Glutamatergic neuron (in vitro differentiated cells): ENCODE measurements around the gene KRTAP1-5. TPM values are rescaled to one million over a fixed set of nuclear protein-coding genes. Genes with fewer than 3 reads are reported as not detected.

ENCODE experiments used
- DNase-seq: peaks from one replicate; pipeline ENCODE4 v3.0.0; 2022
- H3K27ac Mint-ChIP-seq: one replicate; pipeline ENCODE4 v1.8.0; 2020; ENCODE audit warnings: mild to moderate bottlenecking, mixed read lengths, inconsistent platforms; ENCODE audit not compliant: unreplicated experiment
- H3K27me3 Mint-ChIP-seq: one replicate; pipeline ENCODE4 v1.8.0; 2020; ENCODE audit warnings: mild to moderate bottlenecking, moderate library complexity, mixed read lengths, inconsistent platforms; ENCODE audit not compliant: unreplicated experiment
- H3K36me3 Mint-ChIP-seq: one replicate; pipeline ENCODE4 v1.8.0; 2020; ENCODE audit warnings: mild to moderate bottlenecking, mixed read lengths, inconsistent platforms; ENCODE audit not compliant: unreplicated experiment
- H3K4me1 Mint-ChIP-seq: one replicate; pipeline ENCODE4 v1.8.0; 2020; ENCODE audit warnings: mild to moderate bottlenecking, low read depth, mixed read lengths, inconsistent platforms; ENCODE audit not compliant: unreplicated experiment
- H3K4me3 Mint-ChIP-seq: one replicate; pipeline ENCODE4 v1.8.0; 2020; ENCODE audit warnings: mild to moderate bottlenecking, mixed read lengths, inconsistent platforms; ENCODE audit not compliant: unreplicated experiment
- H3K9me3 Mint-ChIP-seq: one replicate; pipeline ENCODE4 v1.8.0; 2020; ENCODE audit warnings: mild to moderate bottlenecking, moderate library complexity, mixed read lengths, inconsistent platforms; ENCODE audit not compliant: unreplicated experiment
- total RNA-seq: library from RNA; stranded (reverse); fragmentation: NEBNext Ultra II Directional; extraction: Animal tissue kit (Norgen Biotek cat#: 25700); gene quantifications from one replicate; pipeline ENCODE4 v1.2.1, GENCODE V29; 2021; ENCODE audit not compliant: unreplicated experiment
- TF ChIP-seq, protein P1 (sequence below): fragments of 200-600 bp; sonication (generic); IDR thresholded peaks from one replicate; pipeline ENCODE4 v1.5.0; 2021; ENCODE audit not compliant: partially characterized antibody, unreplicated experiment

The KRTAP1-5 gene
- total RNA-seq, 1 donor from 2014 or later: not detected

DNA sequence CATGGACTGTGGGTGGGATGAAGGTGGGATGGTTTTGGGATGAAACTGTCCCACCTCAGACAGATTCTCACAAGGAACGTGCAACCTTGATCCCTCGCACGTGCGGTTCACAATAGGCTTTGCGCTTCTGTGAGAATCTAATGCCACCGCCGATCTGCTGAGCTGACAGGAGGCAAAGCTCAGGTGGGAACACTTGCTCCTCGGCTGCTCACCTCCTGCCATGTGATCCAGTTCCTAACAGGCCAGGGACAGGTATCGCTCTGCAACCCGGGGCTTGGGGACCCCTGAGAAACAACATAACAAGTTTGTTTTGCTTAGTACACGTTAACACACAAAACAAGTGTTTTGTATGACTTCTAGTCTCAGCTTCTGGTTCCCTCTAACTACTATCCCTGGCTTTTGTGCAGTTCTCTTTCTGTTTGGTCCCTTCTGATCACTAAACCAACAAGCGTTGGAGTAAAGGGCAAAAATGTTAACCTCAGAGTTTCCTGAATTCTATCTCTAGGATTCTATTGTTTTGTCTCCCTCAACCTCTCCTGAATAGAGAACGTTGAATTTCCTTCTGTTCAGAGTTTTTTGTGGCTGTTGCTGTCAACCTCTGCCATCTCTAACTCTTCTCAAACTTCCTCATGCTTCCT lies 10.3 kb downstream of the KRTAP1-5 start:
- peaks cover 7% of the 10 kb centered on the region for H3K4me1 Mint-ChIP-seq
- no peak overlapping the region for H3K27ac Mint-ChIP-seq
- TF ChIP-seq, protein P1, sequence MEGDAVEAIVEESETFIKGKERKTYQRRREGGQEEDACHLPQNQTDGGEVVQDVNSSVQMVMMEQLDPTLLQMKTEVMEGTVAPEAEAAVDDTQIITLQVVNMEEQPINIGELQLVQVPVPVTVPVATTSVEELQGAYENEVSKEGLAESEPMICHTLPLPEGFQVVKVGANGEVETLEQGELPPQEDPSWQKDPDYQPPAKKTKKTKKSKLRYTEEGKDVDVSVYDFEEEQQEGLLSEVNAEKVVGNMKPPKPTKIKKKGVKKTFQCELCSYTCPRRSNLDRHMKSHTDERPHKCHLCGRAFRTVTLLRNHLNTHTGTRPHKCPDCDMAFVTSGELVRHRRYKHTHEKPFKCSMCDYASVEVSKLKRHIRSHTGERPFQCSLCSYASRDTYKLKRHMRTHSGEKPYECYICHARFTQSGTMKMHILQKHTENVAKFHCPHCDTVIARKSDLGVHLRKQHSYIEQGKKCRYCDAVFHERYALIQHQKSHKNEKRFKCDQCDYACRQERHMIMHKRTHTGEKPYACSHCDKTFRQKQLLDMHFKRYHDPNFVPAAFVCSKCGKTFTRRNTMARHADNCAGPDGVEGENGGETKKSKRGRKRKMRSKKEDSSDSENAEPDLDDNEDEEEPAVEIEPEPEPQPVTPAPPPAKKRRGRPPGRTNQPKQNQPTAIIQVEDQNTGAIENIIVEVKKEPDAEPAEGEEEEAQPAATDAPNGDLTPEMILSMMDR: no peak
- H3K4me3 Mint-ChIP-seq: no peak overlapping the region
- H3K36me3 Mint-ChIP-seq: no peaks in the 10 kb centered on the region
- H3K9me3 Mint-ChIP-seq: peaks cover 2% of the 10 kb centered on the region
- peaks cover 3% of the 10 kb centered on the region for H3K27me3 Mint-ChIP-seq
- DNase-seq: no peak

DNA sequence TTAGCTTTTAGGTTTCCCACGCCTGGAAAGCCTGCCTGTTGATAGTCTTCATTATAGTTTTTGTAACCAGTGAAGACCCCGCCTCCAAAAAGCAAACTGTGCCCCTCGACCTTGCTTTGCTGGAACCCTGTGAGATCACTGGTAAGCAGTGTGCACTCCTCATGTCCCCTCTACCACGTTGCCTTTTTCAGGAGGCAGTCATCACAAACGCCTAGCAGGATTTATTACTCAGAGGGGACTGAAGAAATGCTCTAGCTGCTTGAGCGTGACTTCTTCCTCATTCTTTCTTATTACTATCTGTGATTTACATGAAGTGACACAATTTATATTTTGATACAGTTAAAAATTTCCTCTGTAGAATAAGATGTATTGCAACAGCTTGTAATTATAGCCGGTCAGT lies 11.6 kb downstream of the KRTAP1-5 start:
- no peak overlapping the region for H3K27ac Mint-ChIP-seq
- peaks cover 7% of the 10 kb centered on the region for H3K4me1 Mint-ChIP-seq
- peaks cover 2% of the 10 kb centered on the region for H3K9me3 Mint-ChIP-seq
- TF ChIP-seq, protein P1: no peak
- peaks cover 3% of the 10 kb centered on the region for H3K27me3 Mint-ChIP-seq
- no peaks in the 10 kb centered on the region for H3K36me3 Mint-ChIP-seq
- H3K4me3 Mint-ChIP-seq: no peak overlapping the region
- DNase-seq: no peak

DNA sequence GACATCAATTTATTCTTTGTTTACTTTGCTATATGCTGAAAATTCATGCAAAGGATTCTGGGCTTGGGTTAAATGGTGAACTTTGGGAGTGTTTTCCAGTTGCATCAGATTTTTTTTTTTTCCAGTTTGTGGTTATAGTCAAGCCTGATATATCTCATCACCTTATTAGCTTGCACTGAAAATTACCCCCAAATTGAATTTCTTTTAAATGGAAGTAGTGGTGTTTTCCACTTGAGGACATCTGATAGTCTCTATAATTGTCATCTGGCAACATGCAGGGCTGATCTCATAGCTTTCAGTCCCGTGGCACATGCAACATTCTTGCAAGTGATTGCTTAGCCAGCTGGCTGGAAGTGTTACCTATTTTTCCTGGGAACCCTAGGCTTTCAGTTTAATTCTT lies 13.4 kb downstream of the KRTAP1-5 start:
- no peak overlapping the region for H3K4me3 Mint-ChIP-seq
- peaks cover 7% of the 10 kb centered on the region for H3K27me3 Mint-ChIP-seq
- peaks cover 4% of the 10 kb centered on the region for H3K9me3 Mint-ChIP-seq
- H3K36me3 Mint-ChIP-seq: no peaks in the 10 kb centered on the region
- H3K27ac Mint-ChIP-seq: peak overlapping the region; percentile 37
- H3K4me1 Mint-ChIP-seq: peaks cover 14% of the 10 kb centered on the region
- TF ChIP-seq, protein P1: no peak
- DNase-seq: no peak

DNA sequence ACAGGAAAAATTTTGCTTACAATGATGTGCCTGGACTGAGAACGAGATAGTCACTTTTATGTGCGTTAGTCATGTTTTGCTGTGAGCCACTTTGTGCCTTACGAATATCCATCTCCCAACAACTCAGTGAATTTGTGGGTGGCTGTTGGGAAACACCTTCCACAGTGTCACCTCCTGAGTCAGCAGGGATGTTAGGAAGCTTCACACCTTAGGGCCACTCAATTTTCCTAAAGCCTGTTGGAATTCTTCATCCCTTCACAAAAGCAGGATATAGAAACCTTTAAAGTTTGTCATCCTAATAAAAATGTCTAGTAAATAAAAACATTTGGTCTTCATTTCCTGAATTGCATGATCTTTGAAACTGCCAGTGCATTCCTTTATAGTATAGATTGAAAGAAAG lies 13.8 kb downstream of the KRTAP1-5 start:
- Mint-ChIP-seq H3K4me3 (no peak overlapping the region), H3K27me3 (peaks cover 8% of the 10 kb centered on the region), H3K9me3 (peaks cover 6% of the 10 kb centered on the region), H3K36me3 (no peaks in the 10 kb centered on the region), H3K27ac (no peak overlapping the region), H3K4me1 (peaks cover 17% of the 10 kb centered on the region)
- TF ChIP-seq, protein P1: no peak
- no peak for DNase-seq

DNA sequence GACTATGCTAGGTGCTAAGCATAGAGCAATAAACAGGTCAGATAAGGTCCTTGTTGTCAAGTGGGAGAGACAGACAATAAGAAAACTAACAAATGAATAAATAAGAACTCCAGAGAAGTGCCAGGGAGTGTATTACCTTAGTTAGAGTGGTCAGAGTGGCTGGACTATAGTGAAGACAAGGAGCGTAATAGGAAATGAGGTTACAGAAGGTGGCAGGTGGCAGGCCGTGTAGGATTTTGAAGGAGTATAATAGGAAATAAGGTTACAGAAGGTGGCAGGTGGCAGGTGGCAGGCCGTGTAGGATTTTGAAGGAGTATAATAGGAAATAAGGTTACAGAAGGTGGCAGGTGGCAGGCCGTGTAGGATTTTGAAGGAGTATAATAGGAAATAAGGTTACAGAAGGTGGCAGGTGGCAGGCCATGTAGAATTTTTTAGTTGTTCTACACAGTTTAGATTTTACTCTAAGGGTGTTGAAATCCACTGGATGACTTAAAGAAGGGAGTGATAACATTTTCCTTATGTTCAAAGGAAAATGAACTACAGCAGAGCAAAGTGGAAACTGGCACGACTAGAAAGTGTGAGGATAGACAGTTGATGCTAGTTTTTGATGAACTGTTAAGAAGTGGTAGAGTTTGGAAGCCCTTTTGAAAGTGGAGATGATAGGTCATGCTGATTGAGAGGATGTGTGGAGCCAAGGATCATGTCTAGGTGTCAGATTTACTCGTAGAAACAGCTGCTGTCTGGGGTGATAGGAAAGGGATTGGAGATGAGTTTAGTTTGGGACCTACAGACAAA lies 14.5 kb downstream of the KRTAP1-5 start:
- no peak for DNase-seq
- no peak overlapping the region for H3K27ac Mint-ChIP-seq

More for the DNA sequence above, 14.5 kb downstream of the KRTAP1-5 start:
- Mint-ChIP-seq H3K36me3 (no peaks in the 10 kb centered on the region), H3K4me1 (peaks cover 17% of the 10 kb centered on the region), H3K27me3 (peaks cover 8% of the 10 kb centered on the region), H3K4me3 (no peak overlapping the region), H3K9me3 (peaks cover 6% of the 10 kb centered on the region)
- TF ChIP-seq, protein P1: no peak
